T-helper 2 cell (primary cell): ENCODE data around the gene SPTB.
A peak's percentile ranks its signal among the peaks of the same experiment; 100 is the strongest.

Experiments
- DNase-seq, 5 experiments: peaks; one replicate each; pipeline versions ENCODE4 v3.0.0 to v3.0.0-alpha.2; 2012 to 2022

Gene SPTB

GRCh38 chr14:64880221-64881121 is 764 bp upstream of the SPTB start:
- DNase-seq, result peak; percentile 21 to 55 (median 44)

- no peak for DNase-seq
These were observed 671 bp downstream of the SPTB start for GRCh38 chr14:64878837-64879634.

GRCh38 chr14:64877846-64878245 is 1.9 kb downstream of the SPTB start:
- DNase-seq, result no peak

- no peak for DNase-seq
These were observed 4.4 kb downstream of the SPTB start for GRCh38 chr14:64875350-64875749.

- DNase-seq, result no peak
These were observed 6.0 kb downstream of the SPTB start for GRCh38 chr14:64873506-64874219.

- no peak for DNase-seq
These were observed 8.4 kb downstream of the SPTB start for GRCh38 chr14:64871344-64871743.

GRCh38 chr14:64870160-64870559 is 9.5 kb downstream of the SPTB start:
- no peak for DNase-seq

GRCh38 chr14:64868841-64869240 is 10.9 kb downstream of the SPTB start:
- DNase-seq, result no peak

GRCh38 chr14:64868379-64868778 is 11.3 kb downstream of the SPTB start:
- DNase-seq, result no peak

- no peak for DNase-seq
These were observed 12.5 kb downstream of the SPTB start for GRCh38 chr14:64867182-64867581.

- no peak for DNase-seq
These were observed 13.7 kb downstream of the SPTB start for GRCh38 chr14:64865992-64866391.

GRCh38 chr14:64865109-64865508 is 14.6 kb downstream of the SPTB start:
- DNase-seq, result no peak

- no peak for DNase-seq
These were observed 15.4 kb downstream of the SPTB start for GRCh38 chr14:64864258-64864657.

GRCh38 chr14:64861916-64862315 is 17.8 kb downstream of the SPTB start:
- DNase-seq, result no peak

- DNase-seq, result no peak
These were observed 19.7 kb downstream of the SPTB start for GRCh38 chr14:64860039-64860438.

- DNase-seq, result no peak
These were observed 21.5 kb downstream of the SPTB start for GRCh38 chr14:64857979-64858744.

- no peak for DNase-seq
These were observed 22.9 kb downstream of the SPTB start for GRCh38 chr14:64856529-64857445.

GRCh38 chr14:64855721-64856528 is 23.8 kb downstream of the SPTB start:
- DNase-seq, result no peak

GRCh38 chr14:64850369-64851137 is 29.2 kb downstream of the SPTB start:
- no peak for DNase-seq

- no peak for DNase-seq
These were observed 29.8 kb downstream of the SPTB start for GRCh38 chr14:64849940-64850339.
